Prostate gland (tissue), 2 donors: Measurements from ENCODE around the gene SRRM2. TPM values are rescaled to one million over a fixed set of nuclear protein-coding genes. Genes with fewer than 3 reads are reported as not detected.

Experiments used
- DNase-seq: peaks from one replicate; pipeline ENCODE4 v3.0.0-alpha.2; 2019; ENCODE audit warnings: low spot score
- H3K27ac ChIP-seq, 2 donors: fragments of 200-600 bp; sonication (generic); 2 replicates each; pipeline ENCODE4 v1.5.1; 2017 to 2019
- H3K27me3 ChIP-seq: fragments of 200-600 bp; sonication (generic); replicated peaks from 2 replicates; pipeline ENCODE4 v1.5.1; 2019; ENCODE audit not compliant: insufficient read depth
- H3K36me3 ChIP-seq, 2 donors: fragments of 200-600 bp; sonication (generic); 1 replicate in 1 of 2; 2 replicates in 1 of 2; pipeline versions ENCODE4 v1.5.1 to v1.8.1; 2017 to 2019
- H3K4me1 ChIP-seq: fragments of 200-600 bp; sonication (generic); replicated peaks from 2 replicates; pipeline ENCODE4 v1.5.1; 2019
- H3K4me3 ChIP-seq, 2 donors: fragments of 200-600 bp; sonication (generic); 2 replicates each; pipeline ENCODE4 v1.5.1; 2017 to 2019
- H3K9me3 ChIP-seq: fragments of 200-600 bp; sonication (generic); 2 replicates; pipeline ENCODE4 v1.5.1; 2017
- CTCF ChIP-seq, 4 experiments: fragments of 200-600 bp in 2 of 4; fragments of 450-650 bp in 2 of 4; sonication (generic) in 2 of 4; IDR thresholded peaks; 1 replicate in 3 of 4; 2 replicates in 1 of 4; pipeline ENCODE4 v1.5.1; 2016 to 2019; ENCODE audit warnings: antibody characterized with exemption in 4 of 4, mild to moderate bottlenecking in 2 of 4, moderate library complexity in 2 of 4
- POLR2A ChIP-seq: fragments of 450-650 bp; IDR thresholded peaks from one replicate; pipeline ENCODE4 v1.6.1; 2016; ENCODE audit warnings: antibody characterized with exemption, mild to moderate bottlenecking
- POLR2AphosphoS5 ChIP-seq: sonication (generic); formaldehyde crosslinking; IDR thresholded peaks from one replicate; pipeline ENCODE4 v1.6.1; 2017; ENCODE audit warnings: antibody characterized with exemption
- WGBS: methylation state at CpG from one replicate; pipeline ENCODE4 v1.1.5; 2018; 5-methylcytosine and 5-hydroxymethylcytosine counted together
- intact Hi-C: fragments of 100-400 bp; cut with DNase I; formaldehyde crosslinking; loops from one replicate; pipeline ENCODE4 v1.14.2; 2022
- total RNA-seq, 2 donors: library from RNA; depleted of rRNA; stranded (reverse); fragments of >200 nt; gene quantifications; one replicate each; pipeline ENCODE4 v1.1.0, GENCODE V29; 2016

Gene SRRM2
- total RNA-seq, 2 donors from 2014 or later, result 287 to 714 TPM

- H3K9me3 ChIP-seq, result no peaks in the 10 kb centered on the region
- TF ChIP-seq POLR2A, result no peak
- no peak for TF ChIP-seq CTCF (IDR thresholded peaks at IDR 0.05)
- no peak for TF ChIP-seq POLR2AphosphoS5
- WGBS, result 85% methylated on average over 6 of the region's 6 CpGs
- no peaks in the 10 kb centered on the region for H3K36me3 ChIP-seq
- H3K4me3 ChIP-seq, result no peak overlapping the region
- no peak for DNase-seq
- no peak overlapping the region for H3K27ac ChIP-seq
- intact Hi-C loops, result no loop called here
- H3K27me3 ChIP-seq, result no peaks in the 10 kb centered on the region
- H3K4me1 ChIP-seq, result no peaks in the 10 kb centered on the region
Measured at GRCh38 chr16:2810651-2811050, 58.2 kb downstream of the SRRM2 start.

GRCh38 chr16:2811703-2812471 is 59.4 kb downstream of the SRRM2 start:
- H3K36me3 ChIP-seq, result no peaks in the 10 kb centered on the region
- H3K4me3 ChIP-seq, result no peak overlapping the region
- 53% methylated on average over 15 of the region's 15 CpGs for WGBS
- intact Hi-C loops, result no loop called here
- H3K27ac ChIP-seq, result no peak overlapping the region
- no peaks in the 10 kb centered on the region for H3K27me3 ChIP-seq
- no peaks in the 10 kb centered on the region for H3K9me3 ChIP-seq
- DNase-seq, result no peak
- no peaks in the 10 kb centered on the region for H3K4me1 ChIP-seq
- TF ChIP-seq CTCF (IDR thresholded peaks at IDR 0.05), result no peak
- TF ChIP-seq POLR2A, result no peak
- no peak for TF ChIP-seq POLR2AphosphoS5

DNA sequence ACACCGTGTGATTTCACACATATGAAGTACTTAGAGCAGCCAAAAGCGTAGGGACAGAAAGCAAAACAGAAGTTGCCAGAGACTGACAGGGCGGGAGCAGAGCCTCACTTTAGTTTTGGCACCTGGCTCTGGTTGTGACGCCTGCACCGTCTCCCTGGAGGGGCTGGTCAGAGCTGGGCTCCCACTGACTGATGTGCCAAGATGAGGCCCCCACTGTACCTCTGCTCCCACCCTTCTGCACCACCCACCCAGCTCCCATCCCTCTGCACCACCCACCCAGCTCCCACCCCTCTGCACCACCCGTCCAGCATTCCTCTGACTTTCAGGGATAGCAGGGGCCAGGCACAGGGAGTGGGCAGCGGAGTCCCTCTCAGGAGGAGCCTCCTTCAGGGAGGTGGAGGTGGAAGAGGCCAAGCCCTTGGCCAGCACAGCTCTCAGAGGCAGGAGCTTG is 61.4 kb downstream of the SRRM2 start:
- no peaks in the 10 kb centered on the region for H3K36me3 ChIP-seq
- H3K4me3 ChIP-seq, result no peak overlapping the region
- no peak for TF ChIP-seq POLR2A
- TF ChIP-seq POLR2AphosphoS5, result no peak
- TF ChIP-seq CTCF (IDR thresholded peaks at IDR 0.05), result no peak
- H3K4me1 ChIP-seq, result no peaks in the 10 kb centered on the region
- WGBS, result 68% methylated on average over 7 of the region's 7 CpGs
- H3K9me3 ChIP-seq, result no peaks in the 10 kb centered on the region
- no peak for DNase-seq
- intact Hi-C loops, result no loop called here
- no peak overlapping the region for H3K27ac ChIP-seq
- no peaks in the 10 kb centered on the region for H3K27me3 ChIP-seq

DNA sequence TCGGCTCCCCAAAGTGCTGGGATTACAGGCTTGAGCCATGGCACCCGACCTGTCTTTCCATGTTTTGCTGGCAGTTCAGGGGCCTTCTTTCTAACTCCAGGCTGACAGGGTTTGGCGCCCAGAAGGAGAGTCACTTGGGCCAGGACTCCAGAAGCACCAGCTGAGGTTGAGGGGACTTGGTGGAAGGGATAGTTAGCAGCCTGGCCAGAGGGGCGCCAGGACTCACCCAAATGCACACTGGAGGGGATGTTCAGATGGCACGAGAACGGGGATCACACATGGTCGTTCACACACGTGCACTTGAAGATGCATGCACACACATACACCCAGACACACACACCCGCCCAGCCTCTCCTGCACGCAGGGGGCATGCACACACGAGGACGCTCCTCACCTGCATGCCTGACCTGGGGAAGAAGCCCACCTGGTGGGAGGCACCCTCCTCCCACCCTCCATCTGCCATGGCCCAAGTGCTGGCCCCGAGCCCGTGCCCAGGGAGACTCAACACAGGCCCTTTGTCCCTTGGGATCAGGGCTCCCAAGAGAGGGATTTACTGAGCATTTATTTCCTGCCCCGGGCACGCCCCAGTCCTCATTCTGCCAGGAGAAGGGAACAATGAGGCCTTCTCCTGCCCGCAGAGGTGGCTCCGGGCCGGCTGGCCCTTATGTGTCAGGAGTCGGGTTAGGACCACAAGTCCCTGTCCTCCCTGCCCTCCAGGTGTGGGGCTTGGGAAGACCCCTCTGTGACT is 62.3 kb downstream of the SRRM2 start:
- no peak overlapping the region for H3K27ac ChIP-seq

More for the DNA sequence above, 62.3 kb downstream of the SRRM2 start:
- H3K9me3 ChIP-seq, result no peaks in the 10 kb centered on the region
- no peaks in the 10 kb centered on the region for H3K4me1 ChIP-seq
- H3K36me3 ChIP-seq, result no peaks in the 10 kb centered on the region
- WGBS, result 70% methylated on average over 20 of the region's 20 CpGs
- TF ChIP-seq CTCF (IDR thresholded peaks at IDR 0.05) (no peak), POLR2A (no peak)
- H3K4me3 ChIP-seq, result no peak overlapping the region
- H3K27me3 ChIP-seq, result no peaks in the 10 kb centered on the region
- no peak for DNase-seq
- intact Hi-C loops, result no loop called here
